HCT116 (cell line): ENCODE measurements around the gene EGR4. TPM values are rescaled to one million over a fixed set of nuclear protein-coding genes. Genes with fewer than 3 reads are reported as not detected.

ENCODE experiments used
- ATAC-seq: fragments of 200-7000 bp; cut with Tn5 transposase; 2 replicates; pipeline ENCODE4 v1.9.1; 2020; ENCODE audit warnings: mild to moderate bottlenecking, moderate library complexity
- BruUV-seq: library from RNA; stranded (reverse); fragments of 400-500 nt; replicated peaks from 2 replicates; lab custom pipeline; 2021; lab: Mats Ljungman, UMichigan
- CTCF ChIA-PET: fragments of 300-600 bp; sonication (Branson Sonifier 250); formaldehyde crosslinking; loops from one replicate; lab custom pipeline; 2021; ENCODE audit warnings: antibody characterized with exemption; lab: Charles Lee
- POLR2A ChIA-PET: fragments of 300-600, 350-600 bp; sonication (Branson Sonifier 250); formaldehyde crosslinking; loops from one replicate; lab custom pipeline; 2021; ENCODE audit warnings: antibody characterized with exemption; lab: Charles Lee
- RAD21 ChIA-PET, 2 experiments: fragments of 300-600 bp; sonication (Branson Sonifier 250); formaldehyde crosslinking; loops; one replicate each; lab custom pipeline; 2023; ENCODE audit warnings: low total read pairs in 2 of 2; ENCODE audit not compliant: uncharacterized antibody in 2 of 2, unreplicated experiment in 2 of 2, low non-redundant PET in 1 of 2; lab: Charles Lee
- DNase-seq: peaks from one replicate; pipeline ENCODE4 v3.0.0-alpha.2; 2010; ENCODE audit warnings: low read depth, low spot score
- H2AFZ ChIP-seq: fragments of 200-600 bp; shearing (Covaris generic), sonication (generic); 2 replicates; pipeline ENCODE4 v1.6.1; 2017; ENCODE audit warnings: low read depth, mixed run types, mixed read lengths, antibody characterized with exemption, low read length; ENCODE audit not compliant: poor library complexity, severe bottlenecking
- H3K27ac ChIP-seq: 2 replicates; pipeline ENCODE4 v1.5.1; 2012; ENCODE audit warnings: low read depth, low read length
- H3K27me3 ChIP-seq: fragments of 200-600 bp; sonication (generic); 2 replicates; pipeline ENCODE4 v1.6.1; 2016; ENCODE audit warnings: mixed run types, low read length, mixed read lengths; ENCODE audit not compliant: insufficient read depth
- H3K36me3 ChIP-seq, 2 experiments: fragments of 200-500 bp in 1 of 2; fragments of 200-600 bp in 1 of 2; sonication (Bioruptor generic) in 1 of 2; sonication (generic) in 1 of 2; 2 replicates each; pipeline versions ENCODE4 v1.5.1 to v1.6.1; 2014 to 2016; ENCODE audit warnings: low read length in 2 of 2, inconsistent platforms in 1 of 2, mixed read lengths in 1 of 2, mixed run types in 1 of 2; ENCODE audit not compliant: insufficient read depth in 2 of 2, control insufficient read depth in 1 of 2
- H3K4me1 ChIP-seq, 2 experiments: fragments of 200-600 bp in 1 of 2; sonication (generic) in 1 of 2; 2 replicates each; pipeline versions ENCODE4 v1.5.1 to v1.6.1; 2012 to 2017; ENCODE audit warnings: low read length in 2 of 2, inconsistent platforms in 1 of 2, mild to moderate bottlenecking in 1 of 2, mixed read lengths in 1 of 2, mixed run types in 1 of 2, moderate library complexity in 1 of 2; ENCODE audit not compliant: insufficient read depth in 2 of 2, control insufficient read depth in 1 of 2
- H3K4me2 ChIP-seq: fragments of 200-600 bp; sonication (generic); 2 replicates; pipeline ENCODE4 v1.6.1; 2017; ENCODE audit warnings: mixed run types, low read length, mixed read lengths
- H3K4me3 ChIP-seq, 2 experiments: fragments of 200-600 bp in 1 of 2; sonication (generic) in 1 of 2; replicated peaks in 1 of 2; 2 replicates each; pipeline ENCODE4 v1.5.1; 2011 to 2016; ENCODE audit warnings: low read length in 2 of 2, control low read depth in 1 of 2, low read depth in 1 of 2, mild to moderate bottlenecking in 1 of 2, mixed read lengths in 1 of 2, mixed run types in 1 of 2
- H3K79me2 ChIP-seq: fragments of 200-600 bp; sonication (generic); 2 replicates; pipeline ENCODE4 v1.6.1; 2017; ENCODE audit warnings: mild to moderate bottlenecking, mixed run types, low read length, moderate library complexity, mixed read lengths; ENCODE audit not compliant: insufficient read depth
- H3K9ac ChIP-seq: fragments of 200-600 bp; sonication (generic); 2 replicates; pipeline ENCODE4 v1.6.1; 2016; ENCODE audit warnings: low read length, mixed read lengths
- H3K9me2 ChIP-seq: fragments of 200-600 bp; sonication (generic), shearing (Covaris generic); 2 replicates; pipeline ENCODE4 v1.6.1; 2017; ENCODE audit warnings: mixed run types, mild to moderate bottlenecking, moderate library complexity; ENCODE audit not compliant: insufficient read depth
- H3K9me3 ChIP-seq, 2 experiments: fragments of 200-500 bp in 1 of 2; fragments of 200-600 bp in 1 of 2; sonication (Bioruptor generic) in 1 of 2; sonication (generic) in 1 of 2; 2 replicates each; pipeline ENCODE4 v1.6.1; 2014 to 2017; ENCODE audit warnings: low read length in 2 of 2, mixed read lengths in 2 of 2, inconsistent platforms in 1 of 2, low read depth in 1 of 2, mild to moderate bottlenecking in 1 of 2, mixed run types in 1 of 2, moderate library complexity in 1 of 2; ENCODE audit not compliant: control insufficient read depth in 1 of 2, insufficient read depth in 1 of 2
- H4K20me1 ChIP-seq: fragments of 200-600 bp; sonication (generic), shearing (Covaris generic); 2 replicates; pipeline ENCODE4 v1.6.1; 2017; ENCODE audit warnings: mixed run types, mild to moderate bottlenecking, moderate library complexity; ENCODE audit not compliant: insufficient read depth
- ATF3 ChIP-seq: IDR thresholded peaks from 2 replicates; pipeline ENCODE4 v1.6.1; 2012
- POLR2AphosphoS5 ChIP-seq: IDR thresholded peaks from 2 replicates; pipeline ENCODE4 v1.6.1; 2011; ENCODE audit warnings: mild to moderate bottlenecking, low read depth, low read length, moderate library complexity
- RAD21 ChIP-seq: IDR thresholded peaks from 2 replicates; pipeline ENCODE4 v1.6.1; 2012; ENCODE audit warnings: low read depth, mild to moderate bottlenecking
- SRF ChIP-seq: IDR thresholded peaks from 2 replicates; pipeline ENCODE4 v1.6.1; 2012; ENCODE audit warnings: low read depth
- ZBTB33 ChIP-seq: IDR thresholded peaks from 2 replicates; pipeline ENCODE4 v1.6.1; 2011; ENCODE audit warnings: mild to moderate bottlenecking, low read length, moderate library complexity; ENCODE audit not compliant: insufficient replicate concordance; ENCODE audit errors: extremely low read depth
- intact Hi-C: fragments of 100-400 bp; cut with micrococcal nuclease; formaldehyde crosslinking; loops from 2 replicates; pipeline ENCODE4 v1.10.0; 2022
- total RNA-seq: library from RNA; stranded (reverse); gene quantifications from one replicate; pipeline ENCODE4 v1.2.1, GENCODE V29; 2021; ENCODE audit not compliant: unreplicated experiment
- TF ChIP-seq, protein P1 (sequence below), 3 experiments: fragments of 200-600 bp in 1 of 3; sonication (generic) in 1 of 3; IDR thresholded peaks in 2 of 3; conservative IDR thresholded peaks in 1 of 3; 2 replicates each; pipeline ENCODE4 v1.5.1; 2012 to 2017; ENCODE audit warnings: low read depth in 2 of 3, low read length in 2 of 3, antibody characterized with exemption in 1 of 3, borderline replicate concordance in 1 of 3, control low read depth in 1 of 3, mild to moderate bottlenecking in 1 of 3, mixed read lengths in 1 of 3, mixed run types in 1 of 3, moderate library complexity in 1 of 3; ENCODE audit not compliant: insufficient read depth in 1 of 3

EGR4 gene
- total RNA-seq, 1 experiment from 2014 or later, result 0.37 TPM

GRCh38 chr2:73260338-73260984, 32.9 kb downstream of the EGR4 start:
- Histone ChIP-seq H3K36me3 (peaks cover 15 to 16% of the 10 kb centered on the region in 2 experiments; a peak in 3 of 4 replicates), H3K79me2 (no peaks in the 10 kb centered on the region; the same call in 1 of the 2 replicates), H3K9me3 (no peaks in the 10 kb centered on the region), H3K9me2 (no peaks in the 10 kb centered on the region), H3K4me1 (no peaks in the 10 kb centered on the region), H3K27ac (no peak overlapping the region), H3K4me3 (no peak overlapping the region), H2AFZ (no peak overlapping the region), H3K4me2 (no peak overlapping the region), H4K20me1 (no peaks in the 10 kb centered on the region), H3K9ac (no peak overlapping the region), H3K27me3 (no peaks in the 10 kb centered on the region)
- POLR2A ChIA-PET, result no interaction called here
- RAD21 ChIA-PET, result no interaction called here
- CTCF ChIA-PET, result no interaction called here
- TF ChIP-seq, protein P1, sequence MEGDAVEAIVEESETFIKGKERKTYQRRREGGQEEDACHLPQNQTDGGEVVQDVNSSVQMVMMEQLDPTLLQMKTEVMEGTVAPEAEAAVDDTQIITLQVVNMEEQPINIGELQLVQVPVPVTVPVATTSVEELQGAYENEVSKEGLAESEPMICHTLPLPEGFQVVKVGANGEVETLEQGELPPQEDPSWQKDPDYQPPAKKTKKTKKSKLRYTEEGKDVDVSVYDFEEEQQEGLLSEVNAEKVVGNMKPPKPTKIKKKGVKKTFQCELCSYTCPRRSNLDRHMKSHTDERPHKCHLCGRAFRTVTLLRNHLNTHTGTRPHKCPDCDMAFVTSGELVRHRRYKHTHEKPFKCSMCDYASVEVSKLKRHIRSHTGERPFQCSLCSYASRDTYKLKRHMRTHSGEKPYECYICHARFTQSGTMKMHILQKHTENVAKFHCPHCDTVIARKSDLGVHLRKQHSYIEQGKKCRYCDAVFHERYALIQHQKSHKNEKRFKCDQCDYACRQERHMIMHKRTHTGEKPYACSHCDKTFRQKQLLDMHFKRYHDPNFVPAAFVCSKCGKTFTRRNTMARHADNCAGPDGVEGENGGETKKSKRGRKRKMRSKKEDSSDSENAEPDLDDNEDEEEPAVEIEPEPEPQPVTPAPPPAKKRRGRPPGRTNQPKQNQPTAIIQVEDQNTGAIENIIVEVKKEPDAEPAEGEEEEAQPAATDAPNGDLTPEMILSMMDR (IDR thresholded peaks at IDR 0.05 in 2 of 3, conservative IDR thresholded peaks at IDR 0.05 in 1 of 3; ENCODE audit: borderline replicate concordance in 1 of 3, insufficient read depth in 1 of 3, low read depth in 2 of 3, low read length in 2 of 3), result peak in 2 of 3 experiments; percentile 31 to 47; a peak in 4 of 6 replicates
- TF ChIP-seq POLR2AphosphoS5, result no peak
- TF ChIP-seq SRF, result no peak
- TF ChIP-seq ATF3, result no peak
- TF ChIP-seq ZBTB33, result no peak
- peak; percentile 56 for TF ChIP-seq RAD21
- intact Hi-C loops, result no loop called here
- DNase-seq, result no peak
- ATAC-seq, result peak; percentile 68
- no TSS peak for BruUV-seq
